GM18498 (cell line): ENCODE data around the gene ZNF550.

Experiments used
- ATAC-seq: cut with Tn5 transposase; IDR thresholded peaks from one replicate; pipeline ENCODE4 v1.9.1; 2021; ENCODE audit warnings: mild to moderate bottlenecking, moderate library complexity; ENCODE audit not compliant: unreplicated experiment

Gene ZNF550

DNA sequence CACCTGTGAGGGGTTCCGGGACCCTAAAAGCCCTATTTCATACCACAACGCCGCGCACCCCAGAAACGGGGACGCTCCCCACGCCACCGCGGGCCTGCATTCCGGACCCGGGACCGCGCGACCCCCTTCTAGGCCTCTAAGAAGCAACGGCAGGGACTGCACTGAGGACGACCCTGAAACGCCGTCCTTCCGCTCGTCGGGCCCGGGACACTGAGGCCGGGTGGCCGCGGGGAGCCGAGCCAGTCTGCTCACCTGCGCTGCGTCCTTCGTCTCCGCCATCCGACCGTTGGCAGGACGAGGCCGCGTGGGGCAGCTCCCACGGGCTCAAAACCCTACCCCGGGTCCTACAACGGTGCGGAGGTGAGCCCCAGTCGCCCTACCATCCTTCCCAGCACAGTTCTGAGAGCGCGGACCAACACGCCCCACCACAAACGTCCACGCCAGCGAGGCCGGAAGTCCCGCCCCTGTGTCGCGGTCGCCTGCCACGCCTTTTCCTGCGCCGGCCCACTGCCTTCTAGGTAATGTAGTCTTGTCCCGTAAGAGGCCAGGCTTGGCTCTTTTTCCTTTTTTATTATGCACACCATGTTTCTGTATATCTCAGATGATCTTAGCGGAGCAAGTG is at the start of gene ZNF550:
Gene ZNF550, minus strand, starts transcription at position 460 of the 622 bp plus-strand sequence. Its CDS starts 181 bp downstream, at position 279.
- ATAC-seq, result peak; percentile 97

DNA sequence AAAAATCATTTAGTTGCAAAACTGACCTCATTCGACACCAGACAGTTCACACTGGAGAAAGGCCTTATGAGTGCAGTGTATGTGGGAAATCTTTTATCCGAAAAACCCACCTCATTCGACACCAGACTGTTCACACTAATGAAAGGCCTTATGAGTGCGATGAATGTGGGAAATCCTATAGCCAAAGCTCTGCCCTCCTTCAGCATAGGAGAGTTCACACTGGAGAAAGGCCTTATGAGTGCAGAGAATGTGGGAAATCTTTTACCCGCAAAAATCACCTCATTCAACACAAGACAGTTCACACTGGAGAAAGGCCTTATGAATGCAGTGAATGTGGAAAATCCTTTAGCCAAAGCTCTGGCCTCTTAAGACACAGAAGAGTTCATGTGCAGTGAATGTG is 47.3 kb upstream of the ZNF550 start:
- no peak for ATAC-seq

DNA sequence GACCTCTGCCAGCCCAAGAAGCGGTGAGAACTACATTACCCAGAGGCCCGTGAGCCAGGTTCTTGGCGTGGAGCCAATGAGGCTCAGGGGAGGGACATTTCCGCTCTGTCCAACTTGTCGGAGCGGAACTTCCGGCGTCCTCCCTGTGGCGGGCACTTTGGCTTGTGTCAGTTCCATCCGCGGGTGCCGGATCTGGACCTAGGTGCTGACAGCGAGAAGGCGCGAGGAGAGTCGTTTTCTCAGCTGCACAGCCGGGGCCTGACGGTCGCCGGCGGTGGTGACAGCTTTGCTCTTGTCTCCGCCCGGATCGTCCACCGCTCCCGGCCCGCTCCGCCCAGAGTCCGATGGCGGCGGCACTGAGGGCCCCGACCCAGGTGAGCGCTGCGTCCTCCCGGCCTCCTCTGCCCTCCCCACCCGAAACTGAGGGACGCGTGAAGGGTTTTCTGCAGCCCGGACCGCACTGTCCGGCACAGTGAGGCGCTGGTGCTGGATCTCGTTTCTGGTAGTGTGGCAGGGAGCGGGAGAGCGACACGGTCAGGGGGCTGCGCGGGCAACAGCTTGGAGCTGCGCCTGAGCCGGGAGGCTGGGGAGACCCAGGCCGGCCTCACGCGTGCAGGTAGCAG is 40.2 kb upstream of the ZNF550 start, which contains the start of gene ZNF530:
Gene ZNF530, plus strand, starts transcription at position 125 of the 623 bp plus-strand sequence. CDS start 4,461 bp downstream, outside the sequence.
- ATAC-seq, result peak; percentile 94

DNA sequence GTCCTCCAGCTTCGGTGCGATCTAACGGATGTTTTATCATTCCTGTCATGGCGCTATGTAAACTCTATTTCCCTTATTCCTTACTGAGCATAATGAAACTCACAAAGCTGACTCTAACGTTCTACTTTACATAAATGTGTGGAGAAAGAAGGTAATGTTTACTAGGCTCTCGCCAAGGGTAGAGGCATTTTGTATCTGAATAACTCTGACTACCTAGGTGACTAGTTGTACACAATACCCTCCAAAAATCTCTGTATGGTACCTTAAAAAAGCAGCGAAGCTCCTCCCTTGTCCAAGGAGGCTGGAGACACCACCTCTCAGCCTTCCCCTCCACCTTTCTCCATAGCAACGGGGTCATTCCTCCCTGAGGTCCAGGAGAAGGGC is 39.7 kb upstream of the ZNF550 start:
- ATAC-seq, result no peak

DNA sequence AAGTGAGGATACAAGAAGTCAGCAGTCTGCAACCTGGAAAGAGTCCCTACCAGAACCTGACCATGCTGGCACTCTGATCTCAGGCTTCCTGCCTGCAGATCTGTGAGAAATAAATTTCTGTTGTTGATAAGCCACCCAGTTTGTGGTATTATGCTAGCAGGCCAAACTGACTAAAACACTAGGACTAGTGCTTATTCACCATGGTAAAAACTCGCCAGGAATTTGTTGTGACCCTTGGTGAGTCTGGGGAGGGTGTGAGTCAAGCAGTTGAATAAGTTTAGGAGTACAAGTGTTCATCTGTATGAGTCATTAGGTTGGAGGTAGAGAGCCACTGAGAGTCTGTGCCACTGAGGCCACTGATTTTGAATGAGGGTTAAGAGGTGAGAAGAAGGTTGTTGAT is 27.9 kb upstream of the ZNF550 start:
- no peak for ATAC-seq

DNA sequence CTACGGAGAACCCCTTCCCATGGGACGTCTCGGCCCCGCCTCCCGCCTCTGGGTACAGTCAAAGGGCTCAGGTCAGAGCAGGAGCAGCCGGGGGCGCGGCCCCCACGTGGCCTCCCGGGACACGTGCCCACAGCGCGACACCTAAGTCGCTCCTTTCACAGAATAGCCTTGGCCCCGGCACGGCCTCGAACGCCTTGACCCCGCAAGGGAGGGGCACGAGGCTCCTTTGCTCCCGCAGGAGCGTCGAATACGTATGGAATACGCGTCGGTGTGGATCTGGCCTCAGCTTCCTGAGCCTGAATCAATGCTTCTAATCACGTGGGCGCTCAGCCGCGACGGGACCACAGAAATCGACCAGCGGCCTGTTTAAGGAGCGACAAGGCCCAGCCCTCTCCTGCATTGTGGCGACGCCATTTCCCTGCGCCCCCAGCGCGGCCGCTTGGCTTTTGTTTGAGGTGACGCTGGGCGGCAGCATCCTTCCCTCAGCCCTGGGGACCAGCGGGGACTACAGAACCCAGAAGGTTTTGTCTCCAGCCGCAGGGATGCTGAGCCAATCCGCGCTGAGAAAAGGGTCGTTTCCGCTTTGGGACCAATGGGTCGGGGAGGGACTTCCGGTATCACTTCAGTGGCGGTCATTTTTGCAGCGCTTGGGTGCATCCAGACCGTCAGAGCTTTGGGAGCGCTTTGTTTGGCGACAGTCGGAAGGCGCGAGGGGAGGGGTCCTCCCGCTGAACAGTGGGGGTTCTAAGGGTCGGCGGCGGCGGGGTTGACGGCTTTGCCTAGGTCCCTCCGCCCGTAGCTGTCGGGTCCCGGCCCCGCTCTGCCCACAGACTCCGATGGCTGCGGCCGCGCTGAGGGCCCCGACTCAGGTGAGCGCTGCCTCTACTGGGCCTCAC is 24.1 kb upstream of the ZNF550 start, which contains the start of gene ZIK1:
Gene ZIK1, plus strand, starts transcription at position 625 of the 896 bp plus-strand sequence. Its CDS starts 212 bp downstream, at position 837.
- peak; percentile 89 for ATAC-seq

DNA sequence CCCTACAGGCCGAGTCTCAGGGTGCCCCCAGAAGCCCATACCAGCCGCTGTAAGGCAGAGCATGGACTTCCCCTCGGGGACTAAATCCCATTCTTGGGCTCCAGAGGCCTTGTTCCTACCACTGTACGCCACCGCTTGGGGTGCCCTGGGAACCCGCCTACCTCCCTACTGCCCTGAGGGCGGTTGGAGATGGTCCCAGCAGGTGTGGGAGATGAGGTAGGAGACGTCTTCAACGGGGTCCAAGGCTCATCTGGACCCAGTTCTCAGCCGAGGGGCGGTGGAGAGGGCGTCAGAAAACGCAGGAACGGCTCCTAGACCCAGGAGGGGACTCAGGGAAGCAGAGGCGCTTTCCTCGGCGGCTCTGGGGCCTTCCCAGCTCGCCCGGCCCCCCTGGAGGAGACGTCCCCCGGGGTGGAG is 23.4 kb upstream of the ZNF550 start:
- no peak for ATAC-seq

DNA sequence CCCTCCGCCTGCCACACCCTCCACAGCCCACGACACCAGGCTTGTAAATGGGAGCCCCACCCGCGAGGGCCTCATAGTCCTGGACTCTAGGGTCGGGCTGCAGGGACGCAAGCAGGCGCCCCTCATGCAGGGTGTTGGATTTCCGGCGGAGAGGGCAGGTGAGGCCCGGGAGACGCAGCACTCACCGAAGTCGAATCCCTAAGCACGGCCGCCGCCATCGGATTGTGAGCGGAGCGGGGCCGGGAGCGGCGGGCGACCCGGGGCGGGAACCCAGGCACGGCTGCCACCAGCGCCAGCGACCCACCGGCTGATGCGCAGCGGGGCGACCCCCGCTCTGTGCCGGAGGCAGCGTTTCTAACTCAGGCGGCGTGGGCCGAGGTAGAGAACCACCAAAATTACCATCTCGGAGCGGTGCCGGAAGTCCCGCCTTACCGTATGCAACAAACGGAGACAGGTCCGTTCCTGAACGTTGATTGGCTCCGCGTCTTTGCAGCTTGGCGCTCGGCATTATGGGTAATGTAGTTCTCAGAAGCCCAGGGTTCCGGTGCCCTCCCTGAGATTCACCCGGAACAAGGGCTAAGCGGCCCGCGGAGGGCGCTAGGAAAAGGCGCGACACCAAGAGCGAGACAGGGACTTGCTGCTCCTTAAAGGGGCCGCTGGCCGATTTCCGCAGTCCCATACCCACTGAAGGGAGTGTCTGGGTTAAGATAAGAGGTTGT is 19.0 kb upstream of the ZNF550 start, which contains the start of gene ZNF416:
Gene ZNF416, minus strand, starts transcription at position 425 of the 719 bp plus-strand sequence. Its CDS starts 207 bp downstream, at position 218.
- ATAC-seq, result peak; percentile 93

DNA sequence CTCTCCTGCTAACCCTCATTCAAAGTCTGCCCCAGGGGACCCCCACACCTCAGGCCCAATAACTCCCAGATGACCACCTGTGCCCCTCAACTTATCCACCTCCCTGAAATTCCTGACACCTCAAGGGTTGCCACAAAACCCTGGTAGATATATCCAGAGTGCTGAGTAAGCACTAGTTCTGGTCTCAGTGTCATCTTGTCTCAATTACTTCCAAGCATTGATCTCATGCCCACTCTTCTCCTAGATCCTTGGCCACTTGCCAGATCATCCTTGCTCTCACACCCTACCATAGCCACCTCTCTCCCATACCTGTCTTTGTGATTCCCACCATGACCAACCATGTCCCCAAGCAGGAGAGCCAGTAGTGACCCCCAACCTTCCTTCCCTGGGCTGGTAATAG is 17.0 kb upstream of the ZNF550 start:
- ATAC-seq, result no peak

DNA sequence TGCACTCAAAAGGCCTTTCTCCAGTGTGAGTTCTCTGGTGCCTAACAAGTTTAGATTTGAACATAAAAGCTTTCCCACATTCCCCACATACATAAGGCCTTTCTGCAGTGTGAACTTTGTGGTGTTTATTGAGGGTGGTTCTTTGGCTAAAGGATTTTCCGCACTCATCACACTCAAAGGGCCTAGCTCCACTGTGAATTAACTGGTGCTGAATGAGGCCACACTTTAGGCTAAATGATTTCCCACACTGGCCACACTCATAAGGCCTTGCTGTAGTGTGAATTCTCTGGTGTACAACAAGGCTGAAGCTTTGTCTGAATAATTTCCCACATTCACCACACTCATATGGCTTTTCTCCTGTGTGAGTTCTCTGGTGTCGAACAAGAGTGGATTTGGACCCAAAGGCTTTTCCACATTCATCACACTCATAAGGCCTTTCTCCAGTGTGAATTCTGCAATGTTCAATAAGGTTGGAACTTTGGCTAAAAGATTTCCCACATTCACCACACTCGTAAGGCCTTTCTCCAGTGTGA is 12.8 kb upstream of the ZNF550 start:
- no peak for ATAC-seq

DNA sequence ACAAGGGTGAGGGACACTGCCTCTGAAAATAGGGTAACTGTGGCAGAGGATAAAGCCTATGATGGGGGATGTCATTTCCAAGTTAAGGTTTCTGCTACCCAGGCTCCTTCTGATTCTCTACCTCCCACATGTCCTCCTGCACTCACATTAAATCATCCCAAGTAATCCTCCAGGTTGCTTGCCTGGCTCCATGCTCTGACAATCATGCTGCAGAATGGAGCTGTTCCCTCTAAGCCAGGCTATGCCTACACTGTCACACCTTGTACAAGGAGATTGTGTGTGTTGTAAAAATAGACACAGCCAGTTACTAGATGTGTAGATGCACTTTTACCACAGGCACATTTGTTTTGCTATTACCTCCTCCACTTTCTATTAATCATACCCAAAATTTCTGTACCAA is 11.0 kb upstream of the ZNF550 start:
- ATAC-seq, result no peak

DNA sequence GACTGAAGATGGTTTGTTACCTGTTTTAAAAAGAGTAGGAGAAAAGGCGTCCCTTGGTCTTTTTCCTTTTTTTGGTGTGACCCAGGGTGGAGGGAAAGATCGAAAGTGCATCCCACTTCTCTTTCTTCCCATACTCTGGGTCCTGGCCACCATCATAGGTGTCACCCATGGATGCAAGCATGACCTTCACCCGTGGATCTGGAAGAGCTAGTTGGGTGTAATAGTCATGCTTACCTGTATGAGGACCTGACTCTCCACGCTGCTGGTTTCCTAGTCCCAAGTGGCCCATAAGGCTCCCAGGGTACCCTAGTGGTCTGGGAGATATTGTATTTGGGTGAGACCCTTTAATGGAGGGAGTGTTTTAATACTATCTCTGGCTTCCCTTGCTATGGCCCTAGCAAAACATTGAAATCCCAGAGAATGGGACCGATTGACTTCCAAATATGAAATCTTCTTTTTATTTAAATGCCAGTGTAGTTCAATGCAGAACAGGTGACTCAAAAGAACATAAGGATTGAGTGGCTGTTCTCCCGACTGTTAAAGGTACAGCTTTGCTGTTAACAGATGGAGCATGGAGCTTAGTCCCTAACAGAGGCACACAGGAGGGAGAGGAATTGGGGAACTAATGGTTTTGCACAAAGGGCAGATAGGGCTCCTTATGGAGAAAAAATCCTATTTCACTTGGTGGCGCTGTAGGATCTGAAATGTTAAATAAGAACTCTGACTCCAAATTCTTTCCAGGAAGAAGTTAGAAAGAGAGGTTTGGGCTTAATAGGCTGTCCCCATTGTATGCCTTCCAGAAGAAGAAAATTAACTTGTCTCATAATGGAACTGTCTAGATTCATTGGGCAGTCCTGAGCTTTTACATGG is 7.0 kb upstream of the ZNF550 start:
- no peak for ATAC-seq

DNA sequence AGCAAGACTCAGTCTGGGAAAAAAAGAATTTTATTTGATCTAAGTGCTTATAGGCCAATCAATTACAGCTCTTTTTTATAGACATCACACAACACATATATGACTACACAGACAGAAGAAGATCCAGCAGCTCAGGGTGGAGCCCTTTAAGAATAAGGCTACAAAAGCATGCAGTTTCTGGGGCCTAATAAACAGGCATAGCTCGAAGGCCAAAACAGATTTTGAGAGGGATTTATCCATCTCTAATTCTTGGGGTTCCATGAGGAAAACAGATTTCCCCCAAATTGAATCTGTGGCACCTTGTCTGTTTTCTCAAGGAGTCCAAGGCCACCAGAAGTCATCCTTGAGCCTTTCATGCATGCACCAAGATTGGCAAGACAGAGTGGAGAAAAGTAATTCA is 3.9 kb upstream of the ZNF550 start:
- no peak for ATAC-seq

DNA sequence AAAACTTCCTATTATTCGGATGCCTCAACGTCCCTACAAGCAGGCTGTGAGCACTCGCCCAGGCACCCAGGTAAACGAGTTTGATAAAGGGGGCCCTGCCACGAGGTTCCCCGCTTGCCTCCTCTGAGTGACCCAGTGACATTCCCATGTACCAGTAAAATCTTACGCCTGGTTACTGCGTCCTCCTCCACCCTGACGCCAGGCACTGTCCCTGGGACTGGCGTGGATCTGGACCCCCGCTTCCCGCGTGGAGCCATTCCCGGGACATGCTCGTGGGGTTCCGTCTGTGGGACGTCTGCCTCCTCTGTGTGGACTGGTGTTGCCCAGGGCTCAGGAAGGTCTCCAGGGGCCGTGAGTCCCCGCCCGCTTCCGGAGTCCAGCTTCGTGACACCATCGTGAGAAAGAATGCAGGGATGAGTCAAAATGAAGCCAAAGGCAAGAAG is 407 bp upstream of the ZNF550 start:
- peak; percentile 14 for ATAC-seq

DNA sequence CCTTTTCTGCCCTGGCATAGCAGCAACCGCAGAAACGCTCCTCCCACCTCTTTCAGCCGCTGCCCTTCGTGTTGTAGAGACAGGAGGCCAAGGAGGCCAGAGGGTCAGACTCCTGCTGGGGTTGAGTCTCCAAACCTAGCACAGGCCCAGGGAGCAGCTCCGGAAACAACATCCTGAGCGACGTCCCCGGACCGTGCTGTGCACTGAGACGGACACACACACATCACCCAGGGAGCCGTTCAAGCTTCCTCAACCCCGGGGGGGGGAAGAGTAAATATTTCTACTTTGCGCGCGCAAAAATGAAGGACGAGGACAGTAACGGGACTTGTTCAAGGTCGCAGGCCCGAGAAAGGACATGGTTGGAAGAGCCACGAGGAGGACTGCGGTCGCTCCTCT is 657 bp downstream of the ZNF550 start:
- ATAC-seq, result peak; percentile 25

DNA sequence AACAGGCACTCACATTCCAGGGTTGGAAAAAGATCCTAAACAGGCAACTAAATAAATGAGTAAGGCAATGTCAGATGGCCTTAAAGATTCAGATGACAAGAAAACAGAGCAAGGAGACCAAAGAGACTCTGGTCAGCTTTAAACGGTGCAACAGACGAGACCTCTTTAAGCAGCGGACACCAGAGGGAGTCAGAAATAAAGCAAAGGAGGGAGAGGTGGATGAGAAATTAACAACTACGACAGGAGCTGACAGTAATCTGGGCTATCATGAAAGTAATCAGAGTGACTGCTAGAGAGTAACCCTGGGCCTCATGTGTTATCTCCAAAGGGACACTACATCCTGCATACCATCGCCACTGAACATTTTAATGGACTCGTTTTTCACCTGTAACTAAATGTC is 1.1 kb downstream of the ZNF550 start:
- ATAC-seq, result no peak

DNA sequence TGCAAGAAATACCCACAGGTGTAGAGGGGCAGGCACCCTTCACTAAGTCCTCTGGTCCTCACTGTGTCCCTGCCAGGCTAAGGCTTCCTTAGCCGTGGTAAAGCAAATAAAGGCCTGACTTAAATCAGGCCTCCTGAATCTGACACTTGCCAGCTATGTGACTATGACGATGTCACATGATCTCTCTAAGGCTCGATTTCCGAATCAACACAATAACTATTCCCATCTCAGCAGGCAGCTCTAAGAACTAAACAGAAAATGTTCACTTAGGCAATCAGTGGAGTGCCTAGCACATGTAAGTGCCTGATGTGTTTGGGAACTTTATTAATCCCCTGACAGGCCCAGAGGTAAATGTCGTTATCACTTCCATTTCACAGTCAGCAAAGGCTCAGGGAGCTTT is 2.0 kb downstream of the ZNF550 start:
- no peak for ATAC-seq

DNA sequence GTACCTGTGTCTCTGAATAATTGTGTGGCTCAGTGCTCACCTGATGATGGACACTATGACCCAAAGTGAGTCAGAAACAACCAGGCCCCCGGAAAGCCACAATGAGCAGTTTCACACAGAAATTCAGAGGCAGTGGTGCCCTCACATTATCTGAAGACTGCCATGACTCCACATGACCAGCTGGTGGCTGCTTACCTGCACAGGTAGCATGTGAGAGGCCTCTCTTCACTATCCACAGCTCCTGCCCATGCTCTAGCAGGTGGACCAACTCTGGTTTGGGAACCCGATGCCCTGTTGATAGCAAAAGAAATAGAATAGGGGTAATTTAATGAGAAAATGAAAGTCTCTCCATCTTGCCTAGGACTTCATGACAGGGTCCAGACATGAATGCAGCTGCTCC is 7.2 kb downstream of the ZNF550 start:
- no peak for ATAC-seq

DNA sequence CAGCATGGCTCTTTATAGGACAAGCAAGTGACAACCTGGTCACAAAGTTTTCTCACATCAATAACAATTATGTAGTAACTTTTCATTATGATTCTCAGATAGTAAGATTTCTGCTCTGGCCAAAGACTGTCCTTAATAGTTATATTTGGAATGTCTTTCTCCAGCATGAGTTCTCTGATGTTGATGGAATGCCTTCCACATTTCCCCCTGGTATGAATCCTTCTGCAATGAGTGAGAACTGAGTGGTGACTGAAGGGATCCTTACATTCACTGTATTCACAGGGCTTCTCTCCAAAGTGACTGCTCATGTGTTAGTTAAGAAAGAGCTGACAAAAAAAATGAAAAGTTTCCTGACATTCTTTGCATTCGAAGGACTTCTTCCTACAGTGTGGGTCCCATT is 13.2 kb downstream of the ZNF550 start:
- no peak for ATAC-seq
